Measurements from ENCODE around the gene DBR1.
A peak's percentile ranks its signal among the peaks of the same experiment; 100 is the strongest.
"Not testable (repeated sequence)": the region's sequence is repeated elsewhere in the genome, so short reads cannot be mapped to it uniquely, and the experiment has no call there.

DBR1 gene

GRCh38 chr3:138186803-138187295 lies 12.1 kb upstream of the DBR1 start:
- peak; percentile 91 to 93 for DNase-seq

GRCh38 chr3:138186221-138186620 lies 11.5 kb upstream of the DBR1 start:
- DNase-seq: no peak

GRCh38 chr3:138184994-138185393 lies 10.3 kb upstream of the DBR1 start:
- DNase-seq: no peak

GRCh38 chr3:138180375-138181029 lies 5.8 kb upstream of the DBR1 start:
- no peak for DNase-seq

- no peak for DNase-seq
Observed at GRCh38 chr3:138173769-138174420, 826 bp downstream of the DBR1 start.

- no peak for DNase-seq
Observed at GRCh38 chr3:138172625-138173024, 2.1 kb downstream of the DBR1 start.

GRCh38 chr3:138165061-138165460 lies 9.7 kb downstream of the DBR1 start:
- no peak for DNase-seq

- no peak for DNase-seq
Observed at GRCh38 chr3:138157743-138158142, 17.0 kb downstream of the DBR1 start.

GRCh38 chr3:138154534-138154933 lies 20.2 kb downstream of the DBR1 start:
- no peak for DNase-seq

- no peak for DNase-seq
Observed at GRCh38 chr3:138148503-138148902, 26.2 kb downstream of the DBR1 start.

GRCh38 chr3:138142181-138142580 lies 32.5 kb downstream of the DBR1 start:
- DNase-seq: not testable (repeated sequence)

GRCh38 chr3:138140940-138141339 lies 33.8 kb downstream of the DBR1 start:
- no peak for DNase-seq

- no peak for DNase-seq
Observed at GRCh38 chr3:138139691-138140090, 35.0 kb downstream of the DBR1 start.

- no peak for DNase-seq
Observed at GRCh38 chr3:138137861-138138260, 36.9 kb downstream of the DBR1 start.

- no peak for DNase-seq
Observed at GRCh38 chr3:138136201-138136600, 38.5 kb downstream of the DBR1 start.

- no peak for DNase-seq
Observed at GRCh38 chr3:138135833-138136194, 38.9 kb downstream of the DBR1 start.

GRCh38 chr3:138135146-138135832 lies 39.4 kb downstream of the DBR1 start:
- no peak for DNase-seq

- DNase-seq: no peak
Observed at GRCh38 chr3:138132239-138132638, 42.5 kb downstream of the DBR1 start, which contains the start of gene A4GNT. Gene A4GNT, minus strand, starts transcription at chr3:138132390. Its CDS starts 1,134 bp downstream, at chr3:138131256.

GRCh38 chr3:138127636-138128365 lies 46.9 kb downstream of the DBR1 start:
- DNase-seq: no peak

- no peak for DNase-seq
Observed at GRCh38 chr3:138125548-138126221, 49.0 kb downstream of the DBR1 start.

- no peak for DNase-seq
Observed at GRCh38 chr3:138124706-138125355, 49.9 kb downstream of the DBR1 start.

- DNase-seq: no peak
Observed at GRCh38 chr3:138124188-138124587, 50.5 kb downstream of the DBR1 start.
